Small intestine (tissue), 7 donors: Measurements from ENCODE around the gene WDFY2. TPM values are rescaled to one million over a fixed set of nuclear protein-coding genes. Genes with fewer than 3 reads are reported as not detected.

Experiments
- DNase-seq, 2 donors: peaks; one replicate each; pipeline versions ENCODE4 v3.0.0 to v3.0.0-alpha.2; 2013
- FAIRE-seq: peaks from 2 replicates; lab custom pipeline; 2012; peaks lifted over from hg19 to GRCh38; lab: Jason Lieb, UNC
- H3K27ac ChIP-seq, 3 donors: one replicate each; pipeline ENCODE4 v1.5.1; 2013; ENCODE audit warnings: low read length in 2 of 3, mild to moderate bottlenecking in 2 of 3, control low read depth in 1 of 3, inconsistent platforms in 1 of 3, low read depth in 1 of 3, moderate library complexity in 1 of 3
- H3K27me3 ChIP-seq, 3 donors: one replicate each; pipeline ENCODE4 v1.6.1; 2013; ENCODE audit warnings: low read length in 3 of 3, inconsistent platforms in 1 of 3; ENCODE audit not compliant: control insufficient read depth in 3 of 3, insufficient read depth in 3 of 3
- H3K36me3 ChIP-seq, 3 donors: one replicate each; pipeline ENCODE4 v1.6.1; 2013; ENCODE audit warnings: low read length in 3 of 3, inconsistent platforms in 1 of 3, low read depth in 1 of 3, mild to moderate bottlenecking in 1 of 3, moderate library complexity in 1 of 3; ENCODE audit not compliant: control insufficient read depth in 3 of 3, insufficient read depth in 2 of 3
- H3K4me1 ChIP-seq, 3 donors: one replicate each; pipeline ENCODE4 v1.6.1; 2013; ENCODE audit warnings: low read length in 2 of 3, inconsistent platforms in 1 of 3, low read depth in 1 of 3, mild to moderate bottlenecking in 1 of 3, moderate library complexity in 1 of 3; ENCODE audit not compliant: control insufficient read depth in 3 of 3, insufficient read depth in 2 of 3
- H3K4me3 ChIP-seq, 3 donors: one replicate each; pipeline ENCODE4 v1.5.1; 2013; ENCODE audit warnings: low read length in 3 of 3, control low read depth in 1 of 3, inconsistent platforms in 1 of 3, low read depth in 1 of 3, mild to moderate bottlenecking in 1 of 3, moderate library complexity in 1 of 3
- H3K9me3 ChIP-seq, 2 donors: one replicate each; pipeline ENCODE4 v1.6.1; 2013; ENCODE audit warnings: low read depth in 1 of 2, low read length in 1 of 2; ENCODE audit not compliant: control insufficient read depth in 2 of 2, insufficient read depth in 1 of 2
- WGBS, 3 donors: extraction: QIAGEN DNeasy Blood & Tissue Kit; methylation state at CpG; one replicate each; pipeline ENCODE4 v1.1.7; 2013; 5-methylcytosine and 5-hydroxymethylcytosine counted together
- polyA plus RNA-seq, 4 donors: library from polyadenylated mRNA; stranded (reverse) in 3 of 4; unstranded in 1 of 4; fragments of 200-250 nt in 3 of 4; fragments of 120-200 nt in 1 of 4; gene quantifications; one replicate each; pipeline versions ENCODE4 v1.2.1 to v1.2.3, GENCODE V29; 2013
- donor health status: healthy with polysubstance abuse.
- donor health status: control.
- donor health status: control.
- donor health status: Bipolar disorder and iron deficiency.
- donor health status: healthy.

The WDFY2 gene
- polyA plus RNA-seq, 4 donors: 0.81 to 5.4 (median 1.7) TPM

DNA sequence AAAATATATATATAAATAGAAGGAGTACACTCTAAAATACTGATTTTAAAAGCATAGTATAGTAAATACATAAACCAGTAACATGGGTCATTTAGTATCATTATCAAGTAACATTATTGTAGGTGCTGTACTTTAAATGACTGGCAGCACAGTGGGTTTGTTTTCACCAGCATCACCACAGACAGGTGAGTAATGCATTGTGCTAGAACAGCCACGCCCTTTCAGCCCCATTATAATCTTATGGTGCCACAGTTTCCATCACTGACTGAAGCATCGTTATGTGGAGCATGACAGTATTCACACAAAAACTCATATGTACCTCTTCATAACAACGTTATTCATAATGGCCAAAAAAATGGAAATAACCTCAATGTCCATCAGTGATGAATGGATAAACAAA is 131.4 kb downstream of the WDFY2 start:
- no peak overlapping the region for H3K27ac ChIP-seq
- no peaks in the 10 kb centered on the region for H3K36me3 ChIP-seq
- H3K9me3 ChIP-seq: no peaks in the 10 kb centered on the region
- no peaks in the 10 kb centered on the region for H3K4me1 ChIP-seq
- FAIRE-seq: no peak
- WGBS, 3 donors: 92 to 96% (median 96%) methylated on average over 3 of the region's 3 CpGs
- no peak for DNase-seq
- no peak overlapping the region for H3K4me3 ChIP-seq
- no peaks in the 10 kb centered on the region for H3K27me3 ChIP-seq

- Histone ChIP-seq H3K9me3 (no peaks in the 10 kb centered on the region), H3K27me3 (no peaks in the 10 kb centered on the region), H3K27ac (no peak overlapping the region), H3K36me3 (no peaks in the 10 kb centered on the region), H3K4me3 (no peak overlapping the region), H3K4me1 (no peaks in the 10 kb centered on the region)
- FAIRE-seq: no peak
- no peak for DNase-seq
- 93 to 96% (median 93%) methylated on average over 1 of the region's 1 CpG for WGBS, 3 donors
These were observed 133.6 kb downstream of the WDFY2 start for GRCh38 chr13:51717786-51718398.

- 99 to 100% (median 100%) methylated on average over 1 of the region's 1 CpG for WGBS, 3 donors
- H3K36me3 ChIP-seq: no peaks in the 10 kb centered on the region
- H3K9me3 ChIP-seq: no peaks in the 10 kb centered on the region
- no peak for FAIRE-seq
- no peak overlapping the region for H3K27ac ChIP-seq
- no peaks in the 10 kb centered on the region for H3K27me3 ChIP-seq
- H3K4me1 ChIP-seq: no peaks in the 10 kb centered on the region
- no peak for DNase-seq
- no peak overlapping the region for H3K4me3 ChIP-seq
These were observed 135.1 kb downstream of the WDFY2 start for GRCh38 chr13:51719394-51719793.

DNA sequence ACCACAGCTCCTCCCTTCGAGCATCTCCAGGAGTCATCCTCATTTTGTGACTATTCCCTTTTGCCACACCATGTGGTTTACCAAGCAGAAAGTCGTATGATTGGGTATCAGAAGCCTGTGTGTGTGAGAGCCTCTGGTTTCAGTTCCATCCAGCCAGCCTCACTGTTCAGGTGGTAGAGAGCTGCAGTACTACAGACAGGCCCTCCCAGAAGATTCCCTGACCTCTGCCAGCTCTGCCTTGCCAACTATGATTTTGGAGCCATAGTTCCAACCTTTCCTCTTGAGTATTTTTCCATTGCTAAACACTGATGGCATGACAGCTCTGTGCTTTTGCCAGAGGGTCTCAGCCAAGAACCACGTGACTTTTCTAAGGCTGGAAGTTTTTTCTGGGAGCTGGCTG is 137.2 kb downstream of the WDFY2 start:
- Histone ChIP-seq H3K4me3 (no peak overlapping the region), H3K9me3 (no peaks in the 10 kb centered on the region), H3K27me3 (no peaks in the 10 kb centered on the region), H3K27ac (no peak overlapping the region), H3K4me1 (no peaks in the 10 kb centered on the region), H3K36me3 (peaks cover 0 to 3% (median 0%) of the 10 kb centered on the region in 3 donors)
- DNase-seq (no peak), FAIRE-seq (no peak)
- 68 to 84% (median 80%) methylated on average over 3 of the region's 3 CpGs for WGBS, 3 donors

DNA sequence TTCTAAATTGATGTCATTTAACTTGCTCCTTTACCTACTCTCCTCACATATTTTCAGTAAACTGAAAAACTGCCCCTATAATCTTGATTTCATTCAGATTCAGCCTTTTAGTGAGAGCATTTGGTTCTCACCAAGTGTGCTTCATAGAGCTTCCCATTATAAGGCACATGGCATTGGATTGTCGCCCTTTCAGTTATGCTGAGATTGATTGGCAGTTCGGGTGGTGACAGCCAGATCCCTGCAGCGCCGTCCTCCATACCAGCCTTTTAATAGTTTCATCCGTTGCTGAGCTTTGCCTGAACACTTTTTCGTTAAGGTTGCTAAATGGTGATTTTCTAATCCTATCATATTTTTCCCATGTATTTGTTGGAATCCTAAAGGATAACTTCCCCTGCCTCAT is 139.3 kb downstream of the WDFY2 start:
- H3K27ac ChIP-seq: no peak overlapping the region
- no peak for DNase-seq
- no peaks in the 10 kb centered on the region for H3K27me3 ChIP-seq
- WGBS, 3 donors: 95 to 97% (median 96%) methylated on average over 6 of the region's 6 CpGs
- H3K4me1 ChIP-seq: peaks cover 0 to 2% (median 0%) of the 10 kb centered on the region in 3 donors
- no peak for FAIRE-seq
- peaks cover 0 to 3% (median 1%) of the 10 kb centered on the region in 3 donors for H3K36me3 ChIP-seq
- no peak overlapping the region for H3K4me3 ChIP-seq
- H3K9me3 ChIP-seq: no peaks in the 10 kb centered on the region

GRCh38 chr13:51724721-51725120 is 140.5 kb downstream of the WDFY2 start:
- Histone ChIP-seq H3K27me3 (no peaks in the 10 kb centered on the region), H3K27ac (no peak overlapping the region), H3K36me3 (peaks cover 0 to 8% (median 1%) of the 10 kb centered on the region in 3 donors), H3K9me3 (no peaks in the 10 kb centered on the region), H3K4me3 (no peak overlapping the region), H3K4me1 (peaks cover 2 to 10% (median 3%) of the 10 kb centered on the region in 3 donors)
- DNase-seq: no peak
- no peak for FAIRE-seq

- no peak overlapping the region for H3K4me3 ChIP-seq
- no peaks in the 10 kb centered on the region for H3K27me3 ChIP-seq
- H3K9me3 ChIP-seq: no peaks in the 10 kb centered on the region
- H3K27ac ChIP-seq: no peak overlapping the region
- peaks cover 12 to 27% (median 12%) of the 10 kb centered on the region in 3 donors for H3K4me1 ChIP-seq
- WGBS, 3 donors: 71 to 89% (median 81%) methylated on average over 3 of the region's 3 CpGs
- FAIRE-seq (no peak), DNase-seq (no peak)
- H3K36me3 ChIP-seq: peaks cover 0 to 13% (median 1%) of the 10 kb centered on the region in 3 donors
These were observed 142.4 kb downstream of the WDFY2 start for GRCh38 chr13:51726446-51727193.

GRCh38 chr13:51727634-51728274 is 143.5 kb downstream of the WDFY2 start:
- WGBS, 3 donors: 65 to 79% (median 70%) methylated on average over 8 of the region's 8 CpGs
- H3K27me3 ChIP-seq: no peaks in the 10 kb centered on the region
- H3K9me3 ChIP-seq: no peaks in the 10 kb centered on the region
- no peak for DNase-seq
- H3K4me1 ChIP-seq: peaks cover 12 to 32% (median 13%) of the 10 kb centered on the region in 3 donors
- no peak overlapping the region for H3K4me3 ChIP-seq
- H3K27ac ChIP-seq: no peak overlapping the region
- H3K36me3 ChIP-seq: peaks cover 0 to 13% (median 1%) of the 10 kb centered on the region in 3 donors
- FAIRE-seq: no peak
